Occipital lobe (tissue), 2 donors: Measurements from ENCODE around the gene HAVCR1. TPM values are rescaled to one million over a fixed set of nuclear protein-coding genes. Genes with fewer than 3 reads are reported as not detected.
A peak's percentile ranks its signal among the peaks of the same experiment; 100 is the strongest.
"Not testable (repeated sequence)": the region's sequence is repeated elsewhere in the genome, so short reads cannot be mapped to it uniquely, and the experiment has no call there.

Experiments used
- DNase-seq: peaks from one replicate; lab custom pipeline; 2025; lab: John Stamatoyannopoulos, UW
- total RNA-seq: library from RNA; depleted of rRNA; stranded (reverse); fragments of >200 nt; gene quantifications from one replicate; pipeline ENCODE4 v1.2.3, GENCODE V29; 2014

Gene HAVCR1
- total RNA-seq: 0.31 TPM

DNA sequence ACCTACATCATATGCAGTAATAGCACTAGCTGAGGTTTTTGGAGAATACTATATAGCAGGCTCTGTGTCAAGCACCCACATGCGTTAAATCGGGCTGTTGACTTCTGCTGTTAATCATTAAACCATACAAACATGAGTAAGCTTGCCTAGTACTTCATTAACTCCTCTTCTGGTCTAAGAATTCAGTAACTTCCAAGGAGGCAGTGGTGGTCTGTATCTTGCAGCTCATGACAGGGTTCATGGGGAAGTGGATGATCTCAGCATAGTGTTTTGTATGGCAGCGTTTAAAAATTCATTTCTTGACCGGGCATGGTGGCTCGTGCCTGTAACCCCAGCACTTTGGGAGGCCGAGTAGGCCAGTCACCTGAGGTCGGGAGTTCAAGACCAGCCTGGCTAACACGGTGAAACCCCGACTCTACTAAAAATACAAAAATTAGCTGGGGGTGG lies at the start of gene HAVCR1:
Gene HAVCR1 (minus strand): TSS at position 24 of the 447 bp plus-strand sequence. CDS start 1,173 bp downstream, outside the sequence.
- DNase-seq: no peak

DNA sequence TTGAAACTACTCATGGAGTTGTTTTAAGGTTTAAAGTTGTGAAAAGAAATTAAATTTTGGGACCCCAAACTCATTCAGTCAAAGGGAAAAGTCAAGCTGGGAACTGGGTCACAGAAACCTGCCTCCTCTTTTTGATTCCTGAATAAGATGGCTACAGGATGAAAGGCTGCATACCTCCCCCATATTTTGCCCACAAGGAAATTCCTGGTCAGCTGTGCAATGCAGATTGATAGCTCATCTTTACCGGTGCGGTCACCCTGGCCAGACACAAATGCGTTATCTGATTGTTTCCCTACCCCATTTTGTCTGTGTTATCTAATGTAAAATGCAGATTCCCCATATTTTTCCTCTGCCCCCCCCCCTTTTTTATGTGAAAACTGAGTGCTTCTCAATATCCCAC lies 48.6 kb upstream of the HAVCR1 start:
- no peak for DNase-seq

DNA sequence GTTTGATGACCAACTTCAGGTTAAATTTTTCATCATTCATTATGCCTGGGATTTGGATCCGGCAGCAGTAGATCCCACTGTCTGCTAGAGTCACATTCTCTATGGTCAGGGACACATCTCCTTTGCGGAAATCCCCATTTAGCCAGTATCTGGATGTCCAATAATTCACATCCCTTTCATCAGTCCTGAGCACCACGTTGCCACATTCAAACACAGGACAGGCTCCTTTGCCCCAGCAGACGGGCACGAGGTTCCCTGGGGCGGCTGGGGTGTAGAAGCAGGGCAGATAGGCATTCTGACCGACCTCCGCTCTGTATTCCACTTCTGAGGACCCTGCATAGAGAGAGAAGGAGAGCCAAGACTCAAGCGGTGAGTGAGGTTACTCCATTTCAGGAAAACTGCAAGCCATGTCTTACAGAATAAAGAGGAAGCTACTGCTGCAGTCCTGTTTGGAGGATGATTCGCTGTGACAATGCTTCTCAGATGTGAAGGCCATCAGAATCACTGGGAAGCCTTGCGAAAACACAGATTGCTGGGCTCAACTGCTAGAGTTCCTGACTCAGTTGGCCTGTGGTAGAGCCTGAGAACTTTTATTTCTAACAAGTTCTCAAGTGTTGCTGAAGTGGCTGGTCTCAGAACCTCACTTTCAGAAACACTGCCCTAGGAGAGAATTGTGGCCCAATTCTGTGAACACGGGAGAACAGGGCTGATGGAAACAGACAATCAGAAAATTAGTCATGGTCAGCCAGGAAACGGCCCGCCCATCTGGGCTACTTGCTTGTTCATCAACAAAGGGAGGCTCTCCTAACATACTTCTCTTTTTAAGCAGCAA lies 47.9 kb upstream of the HAVCR1 start:
- no peak for DNase-seq

DNA sequence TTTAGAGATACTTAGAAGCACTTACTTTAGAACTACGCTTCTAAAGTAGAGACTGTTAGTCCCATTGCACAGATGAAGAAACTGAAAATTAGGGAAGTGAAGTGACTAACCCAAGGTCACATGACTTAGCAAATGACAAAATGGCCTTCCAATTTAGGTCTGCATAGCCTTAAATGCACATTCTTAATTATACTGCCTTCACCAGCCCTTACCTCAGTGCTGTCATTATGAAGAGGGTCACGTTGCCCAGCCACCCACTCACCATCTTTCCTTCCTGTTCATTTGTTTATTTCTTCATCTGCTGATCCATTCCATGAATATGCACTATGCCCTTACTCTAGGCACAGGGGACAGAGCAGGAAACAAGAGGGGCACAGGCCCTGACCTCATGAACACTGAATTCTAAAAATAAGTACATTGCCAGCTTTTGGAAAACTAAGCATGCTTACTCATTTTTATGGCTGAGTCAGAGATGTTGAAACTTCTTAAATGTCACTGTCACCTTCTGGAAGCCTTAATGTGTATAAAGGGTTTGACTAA lies 41.3 kb upstream of the HAVCR1 start:
- no peak for DNase-seq

DNA sequence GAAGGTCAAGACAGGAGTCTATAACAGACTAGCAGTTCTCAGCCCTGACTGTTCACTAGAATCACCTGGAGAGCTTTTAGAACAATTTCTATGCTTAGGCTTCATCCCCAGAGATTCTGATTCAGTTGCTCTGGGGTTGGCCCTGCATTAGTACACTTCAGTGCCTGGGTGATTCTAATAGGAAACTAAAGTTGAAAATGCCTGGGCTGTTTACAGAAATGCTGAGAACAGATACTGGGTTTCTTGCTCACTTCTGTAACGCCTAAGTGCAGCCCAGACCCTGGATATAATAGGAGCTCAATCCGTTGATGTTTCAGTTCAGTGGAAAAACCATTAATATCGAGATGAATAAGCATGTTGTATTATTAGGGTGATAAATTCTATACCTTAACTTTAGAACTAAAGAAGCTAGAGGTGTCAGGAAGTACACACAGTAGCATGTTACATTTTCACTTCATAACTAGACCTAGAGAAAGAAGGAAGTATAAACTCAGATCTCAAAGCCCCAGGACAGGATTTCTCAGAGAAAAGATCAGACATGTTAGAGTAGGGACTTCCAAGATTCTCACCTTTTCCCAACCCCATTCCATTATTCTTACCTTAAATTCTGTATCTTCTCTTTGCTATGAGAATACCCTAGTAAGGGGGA lies 29.6 kb upstream of the HAVCR1 start:
- DNase-seq: no peak

DNA sequence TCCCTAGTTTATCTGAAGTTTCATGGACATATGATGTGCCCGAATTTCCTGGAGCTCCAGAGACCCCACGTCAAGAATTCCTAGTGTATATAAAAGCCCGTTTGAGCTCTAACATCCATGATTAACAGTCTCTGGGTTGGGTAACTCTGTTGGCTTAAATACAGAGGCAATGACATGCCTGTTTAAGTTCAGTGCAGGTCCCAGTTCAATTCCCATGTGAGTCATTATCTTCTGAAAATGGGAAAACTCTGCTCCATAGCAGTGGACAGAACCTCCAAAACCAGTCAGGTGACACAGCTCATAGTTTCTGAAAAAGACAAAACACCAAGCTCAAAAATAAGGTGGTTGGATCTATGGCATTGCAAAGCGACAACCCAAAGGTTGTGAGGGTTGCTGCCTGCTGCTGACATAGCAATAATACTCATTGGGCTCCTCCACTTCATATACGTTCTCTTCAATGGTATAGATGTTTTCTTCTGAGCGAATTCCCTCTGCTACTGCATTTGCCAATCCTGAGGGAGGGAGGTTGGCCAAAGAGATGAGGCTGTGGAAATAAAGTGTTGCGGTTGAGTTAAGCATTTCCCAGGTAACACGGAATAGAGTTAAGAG lies 27.9 kb upstream of the HAVCR1 start:
- no peak for DNase-seq

DNA sequence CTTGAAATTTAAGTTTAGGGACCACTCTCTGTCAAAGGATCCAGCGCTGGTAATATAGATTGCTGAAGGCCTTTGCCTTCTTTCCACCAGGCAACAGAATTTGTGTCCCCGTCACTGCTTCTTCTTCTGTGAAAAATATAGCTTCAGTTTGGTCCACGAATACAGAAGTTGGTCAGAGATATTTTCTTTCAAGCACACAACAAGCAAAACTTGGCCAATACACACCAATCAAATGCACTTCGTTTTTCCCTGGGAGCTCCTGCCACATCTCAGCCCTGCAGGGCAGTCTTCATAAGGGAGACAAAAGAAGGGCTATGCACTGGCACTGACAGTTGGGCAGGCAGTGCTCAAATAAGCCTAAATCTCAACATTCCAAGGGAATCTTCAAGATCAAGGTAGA lies 27.0 kb upstream of the HAVCR1 start:
- no peak for DNase-seq

DNA sequence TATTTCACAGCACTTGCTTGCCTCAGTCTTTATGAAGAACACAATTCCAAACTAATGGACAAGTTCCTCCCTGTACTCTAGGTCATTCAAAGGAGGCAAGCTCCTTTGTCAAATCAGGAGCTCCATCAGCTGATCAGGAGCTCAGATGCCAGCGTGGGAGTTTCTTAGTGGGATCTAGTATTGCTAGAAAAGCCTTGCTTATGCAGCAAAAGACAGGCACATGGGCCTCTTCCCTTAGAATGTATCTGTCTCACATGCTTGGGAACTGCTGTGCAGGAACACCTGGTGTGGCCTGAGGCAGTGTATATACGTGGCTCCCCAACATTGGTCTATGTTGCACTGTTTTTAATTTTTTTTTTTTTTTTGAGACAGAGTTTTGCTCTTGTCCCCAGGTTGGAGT lies 21.4 kb upstream of the HAVCR1 start:
- DNase-seq: no peak

DNA sequence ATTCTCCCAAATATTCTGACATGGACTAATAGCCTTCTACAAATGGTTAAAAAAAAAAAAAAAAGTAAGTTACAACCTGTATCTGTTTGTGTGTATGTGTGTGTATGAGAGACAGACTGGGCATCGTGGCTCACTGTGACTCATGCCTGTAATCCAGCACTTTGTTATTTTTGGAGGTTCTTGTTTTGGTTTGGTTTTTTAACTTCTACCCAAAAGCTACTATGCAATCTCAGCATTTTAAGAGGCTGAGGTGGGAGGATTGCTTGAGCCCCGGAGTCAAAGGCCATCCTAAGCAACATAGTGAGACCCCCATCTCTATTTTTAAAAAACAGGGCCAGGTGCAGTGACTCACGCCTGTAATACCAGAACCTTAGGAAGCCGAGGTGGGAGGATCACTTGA lies 17.6 kb upstream of the HAVCR1 start:
- peak; percentile 3 for DNase-seq

DNA sequence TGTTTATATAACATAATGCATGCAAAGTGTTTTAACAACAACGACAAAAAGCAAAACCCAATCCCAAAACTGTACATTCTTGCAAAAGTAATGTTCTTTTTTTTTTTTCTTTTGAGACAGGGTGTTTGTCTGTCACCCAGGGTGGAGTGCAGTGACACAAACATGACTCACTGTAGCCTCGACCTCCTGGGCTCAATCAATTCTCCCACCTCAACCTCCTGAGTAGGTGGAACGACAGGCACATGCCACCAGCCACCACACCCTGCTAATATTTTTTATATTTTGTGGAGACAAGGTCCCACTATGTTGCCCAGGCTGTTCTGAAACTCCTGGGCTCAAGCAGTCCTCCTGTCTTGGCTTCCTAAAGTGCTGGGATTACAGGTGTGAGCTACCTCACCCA lies 13.6 kb upstream of the HAVCR1 start:
- DNase-seq: no peak

DNA sequence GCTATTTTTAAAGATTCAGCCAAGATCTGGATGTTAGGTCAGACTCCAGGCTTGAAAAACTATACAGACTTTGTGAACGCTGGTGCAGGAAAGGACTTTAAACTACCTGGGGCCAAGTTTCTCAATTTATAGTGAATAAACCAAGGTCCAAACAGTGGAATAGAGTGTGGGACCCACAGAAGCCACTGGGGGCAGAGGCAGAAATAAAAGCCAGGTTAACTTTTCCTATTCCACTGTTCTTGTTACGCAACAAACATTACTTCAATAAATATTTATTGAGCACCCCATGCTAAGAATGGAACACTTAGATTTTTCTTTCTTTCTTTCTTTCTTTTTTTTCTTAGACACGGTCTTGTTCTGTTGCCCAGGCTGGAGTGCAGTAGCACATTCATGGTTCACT lies 11.0 kb upstream of the HAVCR1 start:
- DNase-seq: no peak

DNA sequence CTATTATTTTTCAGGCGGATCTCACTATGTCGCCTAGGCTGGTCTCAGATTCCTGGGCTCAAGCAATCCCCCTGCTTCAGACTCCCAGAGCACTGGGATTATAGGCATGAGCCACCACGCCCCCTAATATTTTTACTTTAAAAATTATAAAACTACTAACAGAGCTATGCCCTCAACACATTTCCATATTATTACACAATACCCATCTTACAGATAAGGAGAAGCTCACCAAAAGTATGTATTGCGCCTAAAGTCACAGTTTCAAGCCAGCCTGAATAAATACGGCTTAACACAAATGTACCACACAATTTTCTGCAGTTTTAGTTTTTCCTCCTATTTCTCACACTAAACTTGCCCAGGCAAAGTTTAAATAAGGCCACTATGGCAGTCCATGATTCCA lies 9.9 kb upstream of the HAVCR1 start:
- no peak for DNase-seq

DNA sequence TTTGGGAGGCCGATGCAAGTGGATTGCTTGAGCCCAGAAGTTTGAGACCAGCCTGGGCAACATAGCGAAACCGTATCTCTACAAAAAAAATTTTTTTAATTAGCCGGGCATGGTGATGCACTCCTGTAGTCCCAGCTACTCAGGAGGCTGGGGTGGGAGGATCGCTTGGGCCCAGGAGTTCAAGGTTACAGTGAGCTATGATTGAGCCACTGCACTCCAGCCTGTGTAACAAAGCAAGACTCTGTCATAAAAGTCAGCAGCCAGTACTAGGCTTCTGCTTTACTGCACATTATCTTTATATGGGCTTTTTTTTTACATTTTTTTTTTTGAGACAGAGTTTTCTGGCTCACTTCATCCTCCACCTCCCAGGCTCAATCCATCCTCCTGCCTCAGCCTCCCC lies 9.4 kb upstream of the HAVCR1 start:
- no peak for DNase-seq

DNA sequence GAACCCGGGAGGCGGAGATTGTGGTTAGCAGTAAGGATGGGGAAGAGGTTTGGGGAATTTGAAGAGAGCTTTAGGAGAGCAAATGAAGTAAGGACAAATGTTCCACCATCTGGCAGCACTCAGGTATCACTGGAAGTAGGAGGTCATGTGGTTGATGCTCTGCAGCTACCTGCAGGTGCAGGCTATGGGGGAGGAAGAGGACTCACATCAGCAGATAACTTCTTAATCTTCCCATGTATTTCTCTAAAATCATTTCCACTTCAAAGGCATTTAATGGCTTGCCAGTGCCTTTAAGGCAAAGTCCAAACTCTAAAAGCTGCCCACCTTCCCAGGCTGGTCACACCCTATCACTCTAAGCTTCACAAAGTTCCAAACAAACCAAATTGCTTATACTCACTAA lies 8.1 kb upstream of the HAVCR1 start:
- no peak for DNase-seq

DNA sequence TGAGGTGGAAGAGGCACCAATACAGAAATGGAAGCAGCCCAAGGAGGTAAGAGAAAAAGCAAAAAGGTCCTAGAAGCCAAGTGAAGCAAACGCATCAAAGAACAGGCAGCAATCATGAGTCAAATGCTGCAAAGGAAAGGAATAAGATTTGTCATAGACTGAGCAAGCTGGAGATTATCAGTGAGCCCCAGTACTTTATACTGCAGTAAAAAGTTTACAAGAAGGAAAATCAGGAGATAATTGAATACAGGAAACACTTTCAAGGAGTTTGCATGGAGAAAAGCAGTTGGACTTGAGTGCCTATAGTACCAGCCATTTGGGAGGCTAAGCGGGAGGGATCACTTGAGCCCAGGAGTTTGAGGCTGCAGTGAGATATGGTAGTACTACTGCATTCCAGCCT lies 7.2 kb upstream of the HAVCR1 start:
- DNase-seq: no peak

DNA sequence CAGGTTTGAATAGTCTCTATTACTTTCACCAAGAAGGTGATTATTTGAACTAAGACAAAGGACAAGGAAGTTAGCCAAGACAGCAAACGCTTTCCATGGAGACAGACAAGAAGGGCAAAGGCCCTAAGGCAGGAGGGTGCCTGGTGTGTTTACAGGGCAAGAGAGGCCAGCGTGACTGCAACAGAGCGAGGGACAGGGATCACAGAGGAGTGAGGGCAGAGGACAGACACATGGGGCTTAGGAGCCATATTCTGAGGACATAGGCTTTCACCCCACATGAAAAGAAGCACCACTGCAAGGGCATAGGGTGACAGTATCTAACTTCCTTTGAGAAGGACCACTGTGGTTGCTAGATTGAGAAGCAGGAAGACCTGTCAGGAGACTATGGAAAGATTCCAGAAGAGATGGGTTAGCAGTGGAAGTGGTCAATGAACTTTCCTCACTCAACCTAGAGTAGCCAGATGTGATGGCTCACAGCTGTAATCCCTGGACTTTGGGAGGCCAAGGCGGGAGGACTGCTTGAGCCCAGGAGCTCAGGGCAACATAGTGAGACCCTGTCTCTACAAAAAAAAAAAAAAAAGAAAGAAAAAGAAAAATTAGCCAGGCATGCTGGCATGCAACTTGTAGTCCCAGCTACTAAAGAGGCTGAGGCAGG lies 5.0 kb upstream of the HAVCR1 start:
- DNase-seq: no peak

DNA sequence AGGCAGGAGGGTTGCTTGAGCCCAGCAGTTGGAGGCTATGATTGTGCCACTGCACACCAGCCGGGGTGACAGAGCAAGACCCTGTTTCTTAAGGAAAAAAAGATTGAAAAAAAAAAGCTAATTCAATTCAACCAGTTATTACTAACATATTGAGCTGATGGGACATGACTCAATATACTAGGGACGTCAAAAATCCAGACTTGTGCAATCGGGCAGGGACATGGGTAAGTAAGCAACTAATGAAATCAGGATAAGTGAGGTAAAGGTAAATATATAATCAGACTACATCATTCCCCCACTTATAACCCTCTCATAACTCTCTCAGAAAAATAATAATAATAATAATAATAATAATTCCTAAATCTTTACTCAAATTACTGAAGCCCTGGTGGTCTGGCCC lies 975 bp upstream of the HAVCR1 start:
- DNase-seq: no peak

DNA sequence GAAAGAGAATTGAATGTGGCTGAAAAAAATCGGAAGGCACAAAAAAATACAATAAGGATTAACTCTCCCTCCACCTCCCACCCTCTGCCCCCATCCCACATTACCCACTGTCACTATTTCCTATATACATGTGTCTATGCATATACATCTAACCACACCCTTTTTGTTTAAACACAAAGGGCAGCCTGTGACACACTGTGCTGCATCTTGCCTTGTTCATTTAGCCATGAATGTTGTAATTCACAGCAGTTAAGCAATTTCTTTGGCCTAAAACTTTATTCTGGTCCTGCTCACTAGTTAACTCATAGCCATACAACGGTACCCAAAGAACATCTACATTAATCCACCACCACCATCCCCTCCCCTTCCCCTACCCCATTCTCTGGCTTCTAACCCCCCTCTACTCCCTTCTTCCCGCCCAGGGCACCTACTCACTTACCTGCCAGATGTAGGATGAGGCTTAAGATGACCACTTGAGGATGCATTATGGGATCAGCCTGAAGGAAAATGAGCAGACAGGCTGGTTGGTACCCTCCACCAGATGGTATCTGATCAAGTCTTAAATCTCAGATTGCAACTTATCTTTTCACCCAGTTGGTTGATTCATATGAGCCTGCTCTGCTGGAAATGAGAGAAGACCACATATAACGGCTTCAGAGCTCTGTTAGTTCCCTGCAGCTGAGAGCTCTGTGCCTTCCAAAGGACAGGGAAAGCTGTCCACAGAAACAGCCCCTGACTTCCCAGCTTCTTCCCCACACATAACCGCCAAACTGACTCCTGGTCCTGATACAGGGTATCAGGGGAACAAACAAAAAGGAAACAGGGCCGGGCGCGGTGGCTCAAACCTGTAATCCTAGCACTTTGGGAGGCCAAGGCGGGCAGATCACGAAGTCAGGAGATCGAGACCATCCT lies 1.2 kb downstream of the HAVCR1 start:
- no peak for DNase-seq

DNA sequence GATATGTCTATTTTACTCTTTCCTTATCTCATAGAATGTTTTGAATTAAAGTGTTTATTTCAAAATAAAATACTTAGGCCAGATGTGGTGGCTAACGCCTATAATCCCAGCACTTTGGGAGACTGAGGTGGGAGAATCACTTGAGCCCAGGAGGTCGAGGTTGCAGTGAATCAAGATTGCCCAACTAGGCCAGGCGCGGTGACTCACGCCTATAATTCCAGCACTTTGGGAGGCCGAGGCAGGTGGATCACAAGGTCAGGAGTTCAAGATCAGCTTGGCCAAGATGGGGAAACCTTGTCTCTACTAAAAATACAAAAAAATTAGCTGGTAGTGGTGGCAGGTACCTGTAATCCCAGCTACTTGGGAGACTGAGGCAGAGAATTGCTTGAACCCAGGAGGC lies 2.1 kb downstream of the HAVCR1 start:
- not testable (repeated sequence) for DNase-seq

DNA sequence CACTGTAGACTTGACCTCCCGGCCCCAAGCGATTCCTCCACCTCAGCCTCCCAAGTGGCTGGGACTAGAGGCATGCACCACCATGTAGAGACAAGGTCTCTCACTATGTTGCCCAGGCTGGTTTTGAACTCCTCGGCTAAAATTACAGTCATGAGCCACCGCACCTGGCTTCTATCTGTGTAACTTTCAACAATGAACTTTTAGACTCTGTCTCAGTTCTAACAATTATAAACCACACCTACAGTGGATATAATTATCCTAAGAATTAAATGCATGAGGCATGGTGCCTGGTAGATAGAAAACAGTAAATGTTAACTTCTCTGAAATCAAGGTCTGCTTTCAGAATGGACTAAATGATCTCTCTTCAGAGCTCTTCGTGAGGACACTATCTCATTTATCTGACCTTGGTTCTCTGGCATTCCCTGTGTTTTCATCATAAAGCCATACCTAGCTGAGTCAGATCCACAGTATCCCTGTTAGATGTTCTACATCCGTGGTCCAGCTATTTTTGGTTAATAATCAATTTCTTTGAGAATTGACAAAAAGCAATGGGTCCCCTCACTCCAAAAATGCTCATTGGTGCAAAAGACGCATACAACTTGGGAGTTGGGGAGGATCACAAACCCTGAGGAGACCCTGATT lies 7.2 kb downstream of the HAVCR1 start:
- no peak for DNase-seq
